CD4-positive, alpha-beta T cell (primary cell): ENCODE data around the gene KNDC1. TPM values are rescaled to one million over a fixed set of nuclear protein-coding genes. Genes with fewer than 3 reads are reported as not detected.

Experiments used
- ATAC-seq: fragments of 200-7000 bp; cut with Tn5 transposase; one replicate; pipeline ENCODE4 v1.10.0; 2022; ENCODE audit warnings: mild to moderate bottlenecking; ENCODE audit not compliant: poor library complexity
- CTCF ChIA-PET: fragments of 350-600 bp; sonication (Branson Sonifier 250); formaldehyde crosslinking; loops from one replicate; lab custom pipeline; 2021; ENCODE audit warnings: antibody characterized with exemption, inconsistent platforms; lab: Charles Lee
- POLR2A ChIA-PET: fragments of 350-600 bp; sonication (Branson Sonifier 250); formaldehyde crosslinking; loops from one replicate; lab custom pipeline; 2021; ENCODE audit warnings: antibody characterized with exemption, inconsistent platforms; lab: Charles Lee
- DNase-seq, 14 experiments: peaks; one replicate each; pipeline ENCODE4 v3.0.0-alpha.2; 2013 to 2020; ENCODE audit warnings: mixed read lengths in 2 of 14
- H3K27ac ChIP-seq, 2 donors: one replicate each; pipeline versions ENCODE4 v1.5.1 to v1.7.0; 2013; ENCODE audit warnings: low read length in 2 of 2, low read depth in 1 of 2, mild to moderate bottlenecking in 1 of 2
- H3K27me3 ChIP-seq, 2 experiments: 1 replicate in 1 of 2; 2 replicates in 1 of 2; pipeline versions ENCODE4 v1.6.1 to v1.7.0; 2013; ENCODE audit warnings: low read length in 2 of 2, control low read depth in 1 of 2, mild to moderate bottlenecking in 1 of 2, moderate library complexity in 1 of 2; ENCODE audit not compliant: insufficient read depth in 2 of 2, control insufficient read depth in 1 of 2
- H3K36me3 ChIP-seq: one replicate; pipeline ENCODE4 v1.6.1; 2013; ENCODE audit warnings: low read length, control low read depth; ENCODE audit not compliant: insufficient read depth
- H3K4me1 ChIP-seq: one replicate; pipeline ENCODE4 v1.6.1; 2013; ENCODE audit warnings: low read length, control low read depth; ENCODE audit not compliant: insufficient read depth
- H3K4me3 ChIP-seq: one replicate; pipeline ENCODE4 v1.5.1; 2013; ENCODE audit warnings: mild to moderate bottlenecking, low read length, moderate library complexity
- H3K9me3 ChIP-seq, 2 experiments: 1 replicate in 1 of 2; 2 replicates in 1 of 2; pipeline versions ENCODE4 v1.6.1 to v1.7.0; 2013; ENCODE audit warnings: low read length in 2 of 2, mild to moderate bottlenecking in 2 of 2, control low read depth in 1 of 2, moderate library complexity in 1 of 2; ENCODE audit not compliant: control insufficient read depth in 1 of 2, insufficient read depth in 1 of 2
- H3K27ac Mint-ChIP-seq: one replicate; pipeline ENCODE4 v1.8.0; 2020; ENCODE audit warnings: mixed read lengths
- H3K27me3 Mint-ChIP-seq: one replicate; pipeline ENCODE4 v1.8.0; 2021; ENCODE audit warnings: mixed read lengths
- H3K36me3 Mint-ChIP-seq: one replicate; pipeline ENCODE4 v1.8.0; 2021; ENCODE audit warnings: low read depth, mixed read lengths
- H3K4me1 Mint-ChIP-seq: one replicate; pipeline ENCODE4 v1.8.0; 2021; ENCODE audit warnings: low read depth, mixed read lengths
- H3K4me3 Mint-ChIP-seq: one replicate; pipeline ENCODE4 v1.8.0; 2020; ENCODE audit warnings: mild to moderate bottlenecking, mixed read lengths
- H3K9me3 Mint-ChIP-seq: one replicate; pipeline ENCODE4 v1.8.0; 2020; ENCODE audit warnings: mixed read lengths
- intact Hi-C, 2 experiments: fragments of 100-400 bp; cut with DNase I in 1 of 2; cut with micrococcal nuclease in 1 of 2; formaldehyde crosslinking; loops; one replicate each; pipeline versions ENCODE4 v1.15.1 to v1.9.0; 2023 to 2025; cut with DNase I, micrococcal nuclease
- total RNA-seq, 174 experiments: library from RNA in 2 of 174; stranded (reverse) in 2 of 174; gene quantifications; one replicate each; pipeline ENCODE4 v1.2.3 and lab custom pipeline; 2021 to 2026
- TF ChIP-seq, protein P1 (sequence below): fragments of 200-600 bp; IDR thresholded peaks from one replicate; pipeline ENCODE4 v1.8.0; 2022; ENCODE audit warnings: antibody characterized with exemption, mild to moderate bottlenecking

Gene KNDC1
- total RNA-seq, 2 experiments from 2014 or later = not detected

GRCh38 chr10:133269367-133269766 is 109.3 kb downstream of the KNDC1 start:
- ATAC-seq (no peak), DNase-seq (no peak)
- H3K4me1 Mint-ChIP-seq = peaks cover 15% of the 10 kb centered on the region
- no peak overlapping the region for H3K27ac Mint-ChIP-seq
- intact Hi-C loops = loop anchor here in 1 of 2 experiments (10.0 kb wide), 1 partner anchor 965 kb away; the partner anchor contains the start of gene STK32C
- Histone ChIP-seq H3K27me3 (no peaks in the 10 kb centered on the region), H3K4me3 (no peak overlapping the region), H3K36me3 (peaks cover 59% of the 10 kb centered on the region), H3K9me3 (no peaks in the 10 kb centered on the region), H3K4me1 (peaks cover 36% of the 10 kb centered on the region), H3K27ac (no peak overlapping the region)
- CTCF ChIA-PET = no interaction called here
- POLR2A ChIA-PET = no interaction called here
- H3K36me3 Mint-ChIP-seq = peaks cover 24% of the 10 kb centered on the region
- TF ChIP-seq, protein P1, sequence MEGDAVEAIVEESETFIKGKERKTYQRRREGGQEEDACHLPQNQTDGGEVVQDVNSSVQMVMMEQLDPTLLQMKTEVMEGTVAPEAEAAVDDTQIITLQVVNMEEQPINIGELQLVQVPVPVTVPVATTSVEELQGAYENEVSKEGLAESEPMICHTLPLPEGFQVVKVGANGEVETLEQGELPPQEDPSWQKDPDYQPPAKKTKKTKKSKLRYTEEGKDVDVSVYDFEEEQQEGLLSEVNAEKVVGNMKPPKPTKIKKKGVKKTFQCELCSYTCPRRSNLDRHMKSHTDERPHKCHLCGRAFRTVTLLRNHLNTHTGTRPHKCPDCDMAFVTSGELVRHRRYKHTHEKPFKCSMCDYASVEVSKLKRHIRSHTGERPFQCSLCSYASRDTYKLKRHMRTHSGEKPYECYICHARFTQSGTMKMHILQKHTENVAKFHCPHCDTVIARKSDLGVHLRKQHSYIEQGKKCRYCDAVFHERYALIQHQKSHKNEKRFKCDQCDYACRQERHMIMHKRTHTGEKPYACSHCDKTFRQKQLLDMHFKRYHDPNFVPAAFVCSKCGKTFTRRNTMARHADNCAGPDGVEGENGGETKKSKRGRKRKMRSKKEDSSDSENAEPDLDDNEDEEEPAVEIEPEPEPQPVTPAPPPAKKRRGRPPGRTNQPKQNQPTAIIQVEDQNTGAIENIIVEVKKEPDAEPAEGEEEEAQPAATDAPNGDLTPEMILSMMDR = no peak
- no peaks in the 10 kb centered on the region for H3K27me3 Mint-ChIP-seq
- H3K9me3 Mint-ChIP-seq = no peaks in the 10 kb centered on the region
- H3K4me3 Mint-ChIP-seq = no peak overlapping the region

DNA sequence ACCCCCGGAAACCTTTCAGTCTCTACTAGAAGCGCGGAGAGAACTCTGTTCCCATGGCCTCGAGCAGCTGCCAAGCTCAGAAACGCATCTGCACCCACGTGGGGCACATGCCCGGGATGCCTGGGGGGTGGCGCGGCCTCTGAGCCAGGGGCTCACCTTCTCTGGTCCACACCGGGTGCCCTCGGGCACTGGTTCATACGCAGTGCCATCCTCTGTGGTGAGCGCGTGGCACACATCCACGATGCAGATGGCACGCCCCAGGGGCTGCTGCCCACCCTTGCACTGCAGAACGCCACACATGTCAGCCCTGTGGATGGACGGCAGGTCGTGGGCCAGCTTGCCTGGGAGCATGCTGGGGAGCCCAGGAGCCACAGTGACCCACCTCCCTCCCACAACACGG is 110.2 kb downstream of the KNDC1 start:
- H3K27me3 ChIP-seq = no peaks in the 10 kb centered on the region
- H3K9me3 ChIP-seq = no peaks in the 10 kb centered on the region
- no peak overlapping the region for H3K27ac Mint-ChIP-seq
- peaks cover 36% of the 10 kb centered on the region for H3K4me1 ChIP-seq
- H3K4me1 Mint-ChIP-seq = peaks cover 13% of the 10 kb centered on the region
- H3K27me3 Mint-ChIP-seq = no peaks in the 10 kb centered on the region
- H3K27ac ChIP-seq = no peak overlapping the region
- ChIA-PET POLR2A (no interaction called here), CTCF (no interaction called here)
- no peak overlapping the region for H3K4me3 Mint-ChIP-seq
- H3K9me3 Mint-ChIP-seq = no peaks in the 10 kb centered on the region
- ATAC-seq = no peak
- H3K36me3 ChIP-seq = peaks cover 59% of the 10 kb centered on the region
- intact Hi-C loops = no loop called here
- H3K36me3 Mint-ChIP-seq = peaks cover 27% of the 10 kb centered on the region
- H3K4me3 ChIP-seq = no peak overlapping the region
- no peak for DNase-seq
- TF ChIP-seq, protein P1 = no peak

GRCh38 chr10:133270773-133271297 is 110.8 kb downstream of the KNDC1 start:
- H3K4me1 ChIP-seq = peaks cover 36% of the 10 kb centered on the region
- H3K27ac Mint-ChIP-seq = no peak overlapping the region
- H3K27me3 ChIP-seq = no peaks in the 10 kb centered on the region
- H3K9me3 Mint-ChIP-seq = no peaks in the 10 kb centered on the region
- peaks cover 11% of the 10 kb centered on the region for H3K4me1 Mint-ChIP-seq
- no peak overlapping the region for H3K27ac ChIP-seq
- H3K27me3 Mint-ChIP-seq = no peaks in the 10 kb centered on the region
- DNase-seq (no peak), ATAC-seq (no peak)
- peaks cover 28% of the 10 kb centered on the region for H3K36me3 Mint-ChIP-seq
- peaks cover 59% of the 10 kb centered on the region for H3K36me3 ChIP-seq
- intact Hi-C loops = no loop called here
- H3K4me3 Mint-ChIP-seq = no peak overlapping the region
- CTCF ChIA-PET = no interaction called here
- TF ChIP-seq, protein P1 = no peak
- POLR2A ChIA-PET = no interaction called here
- no peak overlapping the region for H3K4me3 ChIP-seq
- no peaks in the 10 kb centered on the region for H3K9me3 ChIP-seq
